ENCODE data around the gene USP47. TPM values are rescaled to one million over a fixed set of nuclear protein-coding genes. Genes with fewer than 3 reads are reported as not detected.

The USP47 gene
- total RNA-seq, 3 donors from 2014 or later (not counting 1 experiment from before 2014, with no cell fraction given): 102 to 108 (median 107) TPM

DNA sequence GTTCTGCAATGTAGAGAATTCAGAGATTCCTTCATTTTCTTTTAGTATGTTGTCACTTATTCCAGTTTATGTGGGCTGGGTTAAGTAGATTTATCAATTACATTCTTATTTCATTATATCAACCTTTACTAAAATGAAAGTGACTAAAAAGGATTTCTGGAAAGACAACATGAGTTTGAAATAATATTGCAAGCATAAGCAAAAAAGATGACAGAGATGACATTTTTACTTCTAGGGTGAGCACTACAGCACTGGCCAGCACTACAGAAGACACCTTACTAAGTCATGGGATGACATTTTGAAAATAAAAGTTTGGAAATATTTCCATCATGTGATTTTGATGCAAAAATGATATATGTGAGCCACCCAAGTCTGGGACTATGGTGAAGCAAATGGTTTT is 2.1 kb upstream of the USP47 start:
- H3K4me3 ChIP-seq (ENCODE audit: low read length): no peak overlapping the region
- H3K27ac ChIP-seq (ENCODE audit: low read length): no peak overlapping the region
- ATAC-seq (no peak), DNase-seq (no peak)
- H3K4me1 ChIP-seq (ENCODE audit: control insufficient read depth, insufficient read depth, low read length): peaks cover 11% of the 10 kb centered on the region
- H3K36me3 ChIP-seq (ENCODE audit: control insufficient read depth, insufficient read depth, low read length): no peaks in the 10 kb centered on the region
- no peak overlapping the region for H3K4me3 Mint-ChIP-seq
- peaks cover 8 to 15% of the 10 kb centered on the region in 2 donors for H3K27me3 Mint-ChIP-seq (ENCODE audit: low read depth in 2 of 2)
- H3K4me1 Mint-ChIP-seq: peaks cover 0 to 8% of the 10 kb centered on the region in 2 donors
- H3K9me3 Mint-ChIP-seq: no peaks in the 10 kb centered on the region
- no peaks in the 10 kb centered on the region for H3K9me3 ChIP-seq (ENCODE audit: control insufficient read depth, insufficient read depth, low read length)
- no peak for TF ChIP-seq CTCF (IDR thresholded peaks at IDR 0.05)
- no peak overlapping the region for H3K27ac Mint-ChIP-seq
- peaks cover 4% of the 10 kb centered on the region for H3K27me3 ChIP-seq (ENCODE audit: control insufficient read depth, insufficient read depth, low read length)
- H3K36me3 Mint-ChIP-seq: no peaks in the 10 kb centered on the region
- intact Hi-C loops (cut with micrococcal nuclease): loop anchor here (5.0 kb wide), 4 partner anchors 43 to 1032 kb away; partner anchors contain the start of genes EIF4G2 and ZBED5

DNA sequence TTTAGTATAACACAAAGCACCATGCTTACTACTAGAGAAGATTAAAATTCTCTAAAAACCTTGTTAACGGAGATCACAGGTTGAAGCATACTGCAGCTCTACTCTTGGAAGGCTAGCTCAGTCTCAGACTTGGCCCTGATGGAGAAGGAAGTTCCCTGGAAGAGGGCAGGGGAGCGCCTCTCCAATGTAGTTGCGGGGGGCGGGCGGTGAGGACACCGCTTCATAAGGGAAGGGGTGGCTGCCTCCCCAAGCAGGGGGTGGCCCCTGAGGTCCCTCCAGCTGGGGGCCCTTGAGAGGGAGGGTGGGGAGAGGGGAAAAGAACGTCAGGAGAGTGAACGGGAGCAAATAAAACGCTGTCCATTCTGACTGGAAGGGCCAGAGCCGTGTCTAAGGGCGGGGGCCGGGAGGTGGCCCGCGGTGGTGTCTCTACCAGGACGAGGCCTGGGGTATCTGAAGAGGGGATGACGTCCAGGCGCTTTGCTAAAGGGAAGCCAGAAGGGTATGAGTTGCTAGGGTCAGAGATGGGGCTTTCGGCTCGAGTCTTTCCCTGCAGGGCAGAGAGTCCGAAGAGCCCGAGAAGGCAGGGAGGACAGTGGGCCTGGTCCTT is 553 bp upstream of the USP47 start:
- 11% methylated on average over 21 of the region's 21 CpGs for WGBS (ENCODE audit: insufficient coverage)
- Histone ChIP-seq H3K9me3 (ENCODE audit: control insufficient read depth, insufficient read depth, low read length) (no peaks in the 10 kb centered on the region), H3K27me3 (ENCODE audit: control insufficient read depth, insufficient read depth, low read length) (no peaks in the 10 kb centered on the region), H3K4me1 (ENCODE audit: control insufficient read depth, insufficient read depth, low read length) (peaks cover 15% of the 10 kb centered on the region), H3K4me3 (ENCODE audit: low read length) (peak overlapping the region; percentile 98), H3K36me3 (ENCODE audit: control insufficient read depth, insufficient read depth, low read length) (no peaks in the 10 kb centered on the region), H3K27ac (ENCODE audit: low read length) (peak overlapping the region; percentile 99)
- no peak overlapping the region for H3K27ac Mint-ChIP-seq
- H3K9me3 Mint-ChIP-seq: no peaks in the 10 kb centered on the region
- H3K4me3 Mint-ChIP-seq: no peak overlapping the region
- no peaks in the 10 kb centered on the region for H3K36me3 Mint-ChIP-seq
- ATAC-seq (peak in 1 of 3 donors; percentile 14), DNase-seq (no peak)
- H3K4me1 Mint-ChIP-seq: peaks cover 0 to 8% of the 10 kb centered on the region in 2 donors
- intact Hi-C loops (cut with micrococcal nuclease): loop anchor here (5.0 kb wide), 4 partner anchors 41 to 1034 kb away; partner anchors contain the start of genes EIF4G2 and ZBED5
- no peak for TF ChIP-seq CTCF (IDR thresholded peaks at IDR 0.05)
- H3K27me3 Mint-ChIP-seq (ENCODE audit: low read depth in 2 of 2): peaks cover 8 to 10% of the 10 kb centered on the region in 2 donors

DNA sequence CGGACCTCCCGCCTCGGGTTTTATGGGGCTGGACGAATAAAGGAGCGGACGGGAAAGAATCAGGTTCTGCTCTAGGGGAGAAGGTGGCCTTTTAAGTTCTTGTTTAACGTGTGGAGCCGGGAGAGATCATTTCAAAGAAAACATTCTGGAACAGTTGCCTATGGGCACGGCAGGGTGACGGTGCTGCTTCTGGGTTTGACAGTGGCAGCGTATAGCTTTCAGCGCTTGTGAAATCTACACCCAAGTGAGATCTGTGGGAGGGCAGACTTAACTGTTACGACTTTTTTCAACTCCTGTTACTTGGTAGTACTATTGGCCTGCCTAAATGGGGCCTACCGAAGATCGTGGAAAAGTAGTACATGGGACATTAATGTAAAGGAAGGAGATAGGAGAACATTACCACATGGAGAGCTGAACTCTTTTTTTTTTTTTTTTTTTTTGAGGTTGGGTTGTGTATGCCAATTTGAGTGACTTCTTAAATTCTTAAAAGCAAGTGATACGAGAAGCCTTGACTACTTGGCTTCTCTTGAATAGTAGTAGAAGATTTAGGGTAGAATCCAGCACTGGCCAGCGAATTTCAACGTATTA is 743 bp downstream of the USP47 start:
- Mint-ChIP-seq H3K4me1 (peaks cover 0 to 17% of the 10 kb centered on the region in 2 donors), H3K9me3 (no peaks in the 10 kb centered on the region), H3K27me3 (ENCODE audit: low read depth in 2 of 2) (peaks cover 0 to 4% of the 10 kb centered on the region in 2 donors), H3K27ac (no peak overlapping the region), H3K4me3 (no peak overlapping the region), H3K36me3 (no peaks in the 10 kb centered on the region)
- H3K27ac ChIP-seq (ENCODE audit: low read length): peak overlapping the region; percentile 99
- TF ChIP-seq CTCF (IDR thresholded peaks at IDR 0.05): no peak
- H3K4me3 ChIP-seq (ENCODE audit: low read length): peak overlapping the region; percentile 98
- 0% methylated on average over 18 of the region's 18 CpGs for WGBS (ENCODE audit: insufficient coverage)
- intact Hi-C loops (cut with micrococcal nuclease): loop anchor here (2.0 to 5.0 kb wide), 5 partner anchors 40 to 1035 kb away; partner anchors contain the start of genes EIF4G2 and ZBED5
- H3K9me3 ChIP-seq (ENCODE audit: control insufficient read depth, insufficient read depth, low read length): no peaks in the 10 kb centered on the region
- no peaks in the 10 kb centered on the region for H3K27me3 ChIP-seq (ENCODE audit: control insufficient read depth, insufficient read depth, low read length)
- H3K4me1 ChIP-seq (ENCODE audit: control insufficient read depth, insufficient read depth, low read length): peaks cover 15% of the 10 kb centered on the region
- H3K36me3 ChIP-seq (ENCODE audit: control insufficient read depth, insufficient read depth, low read length): no peaks in the 10 kb centered on the region
- ATAC-seq (peak; percentile 59 to 79 (median 64)), DNase-seq (peak; percentile 66 to 81)

Data from natural killer cell (primary cell).